Measurements from ENCODE around the gene ARGLU1. TPM values are rescaled to one million over a fixed set of nuclear protein-coding genes. Genes with fewer than 3 reads are reported as not detected.

The ARGLU1 gene
- total and polyA plus RNA-seq, 2 experiments from 2014 or later = 108 to 166 TPM

GRCh38 chr13:106589716-106590115 is 21.8 kb upstream of the ARGLU1 start (continued):
- no peak for TF ChIP-seq REST (IDR thresholded peaks at IDR 0.05; ENCODE audit: unreplicated experiment)
- no peak for TF ChIP-seq POLR2AphosphoS5 (IDR thresholded peaks at IDR 0.05; ENCODE audit: low read depth)
- TF ChIP-seq EZH2phosphoT487 (IDR thresholded peaks at IDR 0.05; ENCODE audit: unreplicated experiment) = no peak
- no peak for TF ChIP-seq ZNF331 (CRISPR knock-in tag; IDR thresholded peaks at IDR 0.05; ENCODE audit: low read depth)
- no peak for TF ChIP-seq EZH2 (IDR thresholded peaks at IDR 0.05; ENCODE audit: low read depth, unreplicated experiment)
- no peak for TF ChIP-seq NANOG (IDR thresholded peaks at IDR 0.05; ENCODE audit: borderline replicate concordance)
- TF ChIP-seq CREB1 (CRISPR knock-in tag; IDR thresholded peaks at IDR 0.05; ENCODE audit: low read depth) = no peak

- H3K4me1 ChIP-seq (ENCODE audit: insufficient read depth) = no peaks in the 10 kb centered on the region
- no peak overlapping the region for H3K4me3 Mint-ChIP-seq
- no peaks in the 10 kb centered on the region for H3K9me2 ChIP-seq (ENCODE audit: insufficient read depth)
- DNase-seq (ENCODE audit: low spot score) (no peak), ATAC-seq (no peak)
- H3K27me3 Mint-ChIP-seq (ENCODE audit: insufficient read depth, low read depth, poor library complexity) = peaks cover 2% of the 10 kb centered on the region
- no peaks in the 10 kb centered on the region for H3K27me3 ChIP-seq (ENCODE audit: insufficient read depth)
- H4K20me1 ChIP-seq (replicated peaks; ENCODE audit: insufficient read depth) = no peaks in the 10 kb centered on the region
- peaks cover 27% of the 10 kb centered on the region for H3K36me3 Mint-ChIP-seq (ENCODE audit: low read depth)
- H3F3A ChIP-seq (replicated peaks; ENCODE audit: low read depth) = no peaks in the 10 kb centered on the region
- H3K36me3 ChIP-seq (ENCODE audit: insufficient read depth) = no peaks in the 10 kb centered on the region
- no peak overlapping the region for H2AFZ ChIP-seq
- H3K9me3 Mint-ChIP-seq = peaks cover 37% of the 10 kb centered on the region
- no peak overlapping the region for H3K4me3 ChIP-seq
- TF ChIP-seq EZH2phosphoT487 (IDR thresholded peaks at IDR 0.05; ENCODE audit: unreplicated experiment) (no peak), POLR2AphosphoS5 (IDR thresholded peaks at IDR 0.05; ENCODE audit: low read depth) (no peak)
- H3K4me2 ChIP-seq = no peak overlapping the region
- no peak overlapping the region for H3K27ac ChIP-seq (ENCODE audit: low read depth)
- no peak overlapping the region for H3K27ac Mint-ChIP-seq
- H3K4me1 Mint-ChIP-seq = no peaks in the 10 kb centered on the region
- no peaks in the 10 kb centered on the region for H3K79me2 ChIP-seq (replicated peaks; ENCODE audit: insufficient read depth)
Observed at GRCh38 chr13:106588367-106588766, 20.4 kb upstream of the ARGLU1 start.

GRCh38 chr13:106587787-106588186 is 19.9 kb upstream of the ARGLU1 start:
- TF ChIP-seq CTCF (conservative IDR thresholded peaks at IDR 0.05; ENCODE audit: low read depth in 2 of 2) (no peak), ZNF331 (CRISPR knock-in tag; IDR thresholded peaks at IDR 0.05; ENCODE audit: low read depth) (no peak)
- Histone ChIP-seq H3K36me3 (ENCODE audit: insufficient read depth) (no peaks in the 10 kb centered on the region), H3K4me2 (no peak overlapping the region), H3K27me3 (ENCODE audit: insufficient read depth) (no peaks in the 10 kb centered on the region), H3K79me2 (replicated peaks; ENCODE audit: insufficient read depth) (no peaks in the 10 kb centered on the region), H3K27ac (ENCODE audit: low read depth) (no peak overlapping the region), H3F3A (replicated peaks; ENCODE audit: low read depth) (no peaks in the 10 kb centered on the region), H2AFZ (no peak overlapping the region), H3K4me3 (no peak overlapping the region), H3K9me2 (ENCODE audit: insufficient read depth) (no peaks in the 10 kb centered on the region), H3K4me1 (ENCODE audit: insufficient read depth) (no peaks in the 10 kb centered on the region), H4K20me1 (replicated peaks; ENCODE audit: insufficient read depth) (no peaks in the 10 kb centered on the region)
- DNase-seq (ENCODE audit: low spot score) (no peak), ATAC-seq (no peak)
- Mint-ChIP-seq H3K36me3 (ENCODE audit: low read depth) (peaks cover 27% of the 10 kb centered on the region), H3K27me3 (ENCODE audit: insufficient read depth, low read depth, poor library complexity) (peaks cover 2% of the 10 kb centered on the region), H3K4me1 (no peaks in the 10 kb centered on the region), H3K4me3 (no peak overlapping the region), H3K27ac (no peak overlapping the region), H3K9me3 (peaks cover 37% of the 10 kb centered on the region)

All from GM23338 (cell line).